Astrocyte of the cerebellum (primary cell): ENCODE data around the gene SLC22A16.
"Not testable (repeated sequence)": the region's sequence is repeated elsewhere in the genome, so short reads cannot be mapped to it uniquely, and the experiment has no call there.

ENCODE experiments used
- DNase-seq: peaks from one replicate; pipeline ENCODE4 v3.0.0-alpha.2; 2011; ENCODE audit warnings: low read depth
- H3K4me3 ChIP-seq: 2 replicates; pipeline ENCODE4 v1.5.1; 2011; ENCODE audit warnings: mild to moderate bottlenecking, low read depth, low read length, moderate library complexity
- in situ Hi-C: cut with HindIII; loops from 2 replicates; pipeline ENCODE4 v1.10.0; 2017; ENCODE audit warnings: low sequenced_read_pairs
- TF ChIP-seq, protein P1 (sequence below): IDR thresholded peaks from 2 replicates; pipeline ENCODE4 v1.5.1; 2012; ENCODE audit warnings: low read length, low read depth, moderate library complexity, mild to moderate bottlenecking; ENCODE audit errors: missing control alignments

The SLC22A16 gene

DNA sequence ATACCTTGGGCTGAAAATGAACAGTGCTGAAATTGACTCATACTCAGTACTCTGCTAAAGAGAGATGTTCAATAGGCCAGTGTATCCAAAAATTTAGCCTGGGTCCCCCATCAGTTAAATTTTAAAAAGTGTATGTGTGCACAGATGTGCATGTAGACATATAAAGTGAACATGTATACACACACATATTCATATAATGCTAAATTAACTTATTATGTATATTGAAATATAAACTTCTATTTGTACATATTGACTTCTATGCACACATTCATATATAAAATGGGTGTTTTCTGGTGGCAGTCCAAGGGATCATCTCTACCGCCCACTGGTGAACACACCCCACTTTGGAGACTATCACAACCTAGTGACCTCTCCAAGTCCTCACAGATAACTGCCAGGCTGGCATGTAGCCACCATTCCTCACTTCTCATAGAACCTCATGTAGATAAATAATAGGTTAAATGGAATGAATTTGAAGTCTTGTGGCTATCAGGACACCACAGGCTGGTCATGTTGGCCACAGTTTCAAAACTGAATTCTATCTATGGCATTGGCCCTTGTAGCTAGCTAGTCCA, 8.8 kb downstream of the SLC22A16 start:
- TF ChIP-seq, protein P1, sequence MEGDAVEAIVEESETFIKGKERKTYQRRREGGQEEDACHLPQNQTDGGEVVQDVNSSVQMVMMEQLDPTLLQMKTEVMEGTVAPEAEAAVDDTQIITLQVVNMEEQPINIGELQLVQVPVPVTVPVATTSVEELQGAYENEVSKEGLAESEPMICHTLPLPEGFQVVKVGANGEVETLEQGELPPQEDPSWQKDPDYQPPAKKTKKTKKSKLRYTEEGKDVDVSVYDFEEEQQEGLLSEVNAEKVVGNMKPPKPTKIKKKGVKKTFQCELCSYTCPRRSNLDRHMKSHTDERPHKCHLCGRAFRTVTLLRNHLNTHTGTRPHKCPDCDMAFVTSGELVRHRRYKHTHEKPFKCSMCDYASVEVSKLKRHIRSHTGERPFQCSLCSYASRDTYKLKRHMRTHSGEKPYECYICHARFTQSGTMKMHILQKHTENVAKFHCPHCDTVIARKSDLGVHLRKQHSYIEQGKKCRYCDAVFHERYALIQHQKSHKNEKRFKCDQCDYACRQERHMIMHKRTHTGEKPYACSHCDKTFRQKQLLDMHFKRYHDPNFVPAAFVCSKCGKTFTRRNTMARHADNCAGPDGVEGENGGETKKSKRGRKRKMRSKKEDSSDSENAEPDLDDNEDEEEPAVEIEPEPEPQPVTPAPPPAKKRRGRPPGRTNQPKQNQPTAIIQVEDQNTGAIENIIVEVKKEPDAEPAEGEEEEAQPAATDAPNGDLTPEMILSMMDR: no peak
- no peak for DNase-seq
- no peak overlapping the region for H3K4me3 ChIP-seq
- in situ Hi-C loops: no loop called here

DNA sequence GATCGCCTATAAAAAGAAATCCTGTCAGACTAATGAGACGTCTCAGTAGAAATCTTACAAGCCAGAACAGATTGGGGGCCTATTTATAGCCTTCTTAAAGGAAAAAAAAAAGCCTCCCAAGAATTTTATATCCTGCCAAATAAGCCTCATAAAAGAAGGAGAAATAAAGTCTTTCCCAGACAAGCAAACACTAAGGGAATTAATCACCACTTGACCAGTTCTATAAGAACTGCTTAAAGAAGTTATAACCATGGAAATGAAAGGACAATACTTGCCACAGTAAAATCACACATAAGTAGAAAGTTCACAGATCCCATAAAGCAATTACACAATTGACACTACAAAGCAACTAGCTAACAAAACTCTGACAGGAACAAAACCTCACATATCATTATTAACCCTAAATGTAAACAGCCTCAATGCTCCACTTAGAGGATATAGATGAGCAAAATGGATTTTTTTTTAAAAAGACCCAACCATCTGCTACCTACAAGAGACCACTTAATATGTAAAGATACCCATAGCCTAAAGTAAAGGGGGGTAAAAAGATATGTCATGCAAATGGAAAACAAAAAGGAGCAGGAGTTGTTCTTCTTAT, 13.4 kb downstream of the SLC22A16 start:
- in situ Hi-C loops: no loop called here
- no peak for DNase-seq
- TF ChIP-seq, protein P1: no peak
- no peak overlapping the region for H3K4me3 ChIP-seq

DNA sequence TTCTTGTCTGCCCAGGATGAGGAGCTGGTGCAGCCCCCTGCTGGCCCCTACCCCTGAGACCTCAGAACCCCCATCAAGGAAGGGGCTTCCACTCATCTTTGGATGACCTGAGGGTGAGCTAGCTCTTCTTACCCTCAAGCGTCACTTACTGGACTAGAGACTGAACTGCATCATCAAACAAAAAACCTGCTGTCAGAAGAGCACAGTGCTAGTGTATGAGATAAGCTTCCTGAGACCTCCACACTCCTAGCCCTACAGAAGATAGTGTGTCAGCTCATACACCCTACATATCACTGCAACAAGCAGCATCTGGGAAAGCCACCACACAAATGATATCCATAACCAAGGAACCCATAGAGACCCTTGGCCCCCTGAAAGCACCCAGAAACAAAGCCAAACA, 15.0 kb downstream of the SLC22A16 start:
- in situ Hi-C loops: no loop called here
- DNase-seq: no peak
- TF ChIP-seq, protein P1: no peak
- no peak overlapping the region for H3K4me3 ChIP-seq

DNA sequence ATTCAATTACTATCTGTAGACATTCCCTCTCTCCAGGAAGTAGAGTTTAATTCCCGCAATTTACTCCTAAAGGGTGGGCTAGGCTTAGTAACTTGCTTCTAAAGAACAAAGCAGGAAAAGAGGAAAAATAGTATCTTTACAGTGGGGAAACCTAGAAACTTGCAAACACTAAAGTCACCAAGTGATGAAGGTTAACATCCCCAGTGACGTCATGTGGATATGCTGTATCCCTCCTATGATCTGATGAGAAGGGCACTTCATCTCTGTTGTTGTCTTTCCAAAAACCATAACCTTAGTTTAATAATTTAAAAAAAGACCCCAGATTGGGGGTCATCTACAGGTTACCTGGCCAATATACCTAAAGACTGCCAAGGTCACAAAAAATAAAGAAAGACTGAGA, 17.3 kb downstream of the SLC22A16 start:
- DNase-seq: no peak
- in situ Hi-C loops: no loop called here
- no peak overlapping the region for H3K4me3 ChIP-seq
- TF ChIP-seq, protein P1: no peak

DNA sequence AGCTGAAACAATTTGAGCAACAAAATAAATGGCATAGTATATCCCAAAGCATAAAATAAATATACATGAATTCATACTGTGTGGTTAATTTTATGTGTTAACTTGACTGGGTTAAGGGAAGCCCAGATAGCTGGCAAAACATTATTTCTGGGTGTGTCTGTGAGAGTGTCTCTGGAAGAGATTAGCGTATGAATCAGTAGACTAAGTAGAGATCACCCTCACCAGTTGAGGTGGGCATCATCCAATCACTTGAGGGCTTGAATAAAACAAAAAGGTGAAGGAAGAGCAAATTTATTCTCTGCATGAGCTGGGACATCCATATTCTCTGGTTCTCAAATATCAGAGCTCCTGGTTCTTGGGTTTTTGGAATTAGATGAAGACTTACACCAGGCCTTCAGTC, 17.9 kb downstream of the SLC22A16 start:
- no peak for DNase-seq
- in situ Hi-C loops: no loop called here
- TF ChIP-seq, protein P1: no peak
- H3K4me3 ChIP-seq: no peak overlapping the region

DNA sequence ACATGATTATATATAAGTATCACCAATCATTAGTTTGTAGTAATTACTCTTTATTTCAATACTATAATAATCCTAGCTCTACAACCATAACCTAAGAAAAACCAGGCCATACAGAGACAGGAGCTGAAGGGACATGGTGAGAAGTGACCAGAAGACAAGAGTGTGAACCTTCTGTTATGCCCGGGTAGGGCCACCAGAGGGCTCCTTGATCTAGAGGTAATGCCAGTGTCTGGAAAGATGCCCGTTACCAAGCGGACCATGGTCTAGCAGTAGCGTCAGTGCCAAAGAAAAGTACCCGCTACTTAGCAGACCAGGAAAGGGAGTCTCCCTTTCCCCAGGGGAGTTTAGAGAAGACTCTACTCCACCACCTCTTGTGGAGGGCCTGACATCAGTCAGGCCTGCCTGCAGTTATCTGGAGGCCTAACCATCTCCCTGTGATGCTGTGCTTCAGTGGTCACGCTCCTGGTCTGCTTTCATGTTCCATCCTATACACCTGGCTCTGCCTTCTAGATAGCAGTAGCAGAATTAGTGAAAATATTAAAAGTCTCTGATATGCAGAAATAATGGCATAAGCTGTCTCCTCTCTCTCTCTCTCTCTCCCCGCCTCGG, 18.7 kb downstream of the SLC22A16 start:
- TF ChIP-seq, protein P1: peak; percentile 30
- DNase-seq, H3K4me3 ChIP-seq, in situ Hi-C loops: not testable (repeated sequence)
